Urinary bladder (tissue), 4 donors: ENCODE measurements around the gene TCP11L2. TPM values are rescaled to one million over a fixed set of nuclear protein-coding genes. Genes with fewer than 3 reads are reported as not detected.
A peak's percentile ranks its signal among the peaks of the same experiment; 100 is the strongest.
"Not testable (repeated sequence)": the region's sequence is repeated elsewhere in the genome, so short reads cannot be mapped to it uniquely, and the experiment has no call there.

Experiments
- DNase-seq: peaks from one replicate; pipeline ENCODE4 v3.0.0-alpha.2; 2015; ENCODE audit errors: extremely low spot score
- H3K27ac ChIP-seq: one replicate; pipeline ENCODE4 v1.5.1; 2013; ENCODE audit warnings: low read depth, mild to moderate bottlenecking, moderate library complexity
- H3K36me3 ChIP-seq: one replicate; pipeline ENCODE4 v1.6.1; 2013; ENCODE audit warnings: mild to moderate bottlenecking, moderate library complexity; ENCODE audit not compliant: insufficient read depth
- H3K4me1 ChIP-seq: one replicate; pipeline ENCODE4 v1.6.1; 2013; ENCODE audit warnings: mild to moderate bottlenecking, moderate library complexity; ENCODE audit not compliant: insufficient read depth
- H3K4me3 ChIP-seq: one replicate; pipeline ENCODE4 v1.5.1; 2013; ENCODE audit warnings: low read depth, low read length
- WGBS: extraction: QIAGEN DNeasy Blood & Tissue Kit; methylation state at CpG from one replicate; pipeline ENCODE4 v1.1.7; 2013; 5-methylcytosine and 5-hydroxymethylcytosine counted together
- polyA plus RNA-seq: library from polyadenylated mRNA; stranded (reverse); fragments of 200-250 nt; gene quantifications from one replicate; pipeline ENCODE4 v1.2.3, GENCODE V29; 2013
- total RNA-seq: library from RNA; depleted of rRNA; stranded (reverse); fragments of >200 nt; gene quantifications from one replicate; pipeline ENCODE4 v1.2.3, GENCODE V29; 2014
- donor health status: healthy with polysubstance abuse.
- donor health status: healthy.

TCP11L2 gene
- total and polyA plus RNA-seq, 2 donors: 10.2 to 66.8 TPM

DNA sequence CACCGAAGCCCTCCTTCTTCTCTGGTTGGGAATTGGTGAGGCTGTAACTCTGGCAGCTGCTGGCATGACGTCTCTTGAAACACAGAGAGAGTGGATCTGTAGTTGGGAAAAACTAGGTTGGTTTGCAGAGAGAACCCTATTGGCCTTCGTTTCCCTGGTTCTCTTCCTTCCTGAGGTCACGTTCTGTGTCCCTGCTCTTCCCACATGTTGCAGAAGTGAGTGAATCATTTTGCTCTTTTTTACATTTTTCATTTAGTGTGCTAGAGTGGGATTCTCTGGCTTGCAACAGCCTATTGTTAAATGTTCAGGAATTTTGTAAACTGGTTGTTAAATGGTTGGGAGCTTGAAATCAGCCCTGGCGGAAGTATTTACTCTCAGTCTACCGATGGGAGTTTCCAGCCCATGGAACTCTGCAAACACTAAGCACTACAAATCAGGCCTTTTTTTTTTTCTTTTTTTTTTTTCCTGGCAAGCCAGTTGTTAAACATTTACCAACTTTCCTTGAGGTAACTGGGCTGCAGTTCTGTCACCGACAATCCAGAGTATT lies 27.9 kb upstream of the TCP11L2 start:
- peak; percentile 21 for DNase-seq
- Histone ChIP-seq H3K4me3 (no peak overlapping the region), H3K4me1 (no peaks in the 10 kb centered on the region), H3K27ac (no peak overlapping the region), H3K36me3 (no peaks in the 10 kb centered on the region)
- WGBS: 77% methylated on average over 7 of the region's 7 CpGs

DNA sequence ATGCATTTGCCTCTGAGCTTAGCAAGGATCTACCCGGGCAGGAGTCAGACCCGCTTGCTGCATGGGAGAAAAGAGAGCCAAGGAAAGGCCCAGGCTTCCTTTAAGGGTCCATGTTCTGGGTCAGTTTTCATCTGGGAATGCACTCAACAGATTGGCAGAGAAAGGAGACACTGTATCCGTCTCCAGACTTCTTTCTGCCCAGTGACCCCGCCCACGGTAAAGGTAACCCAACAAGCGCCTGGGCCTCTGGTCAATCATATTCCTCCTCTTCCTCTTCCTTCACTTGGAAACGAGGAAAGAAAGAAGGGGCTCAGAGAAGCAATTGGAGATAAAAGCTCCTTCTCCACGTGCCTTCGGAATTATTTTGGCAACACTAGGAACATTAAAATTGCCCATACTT lies 27.1 kb upstream of the TCP11L2 start:
- 86% methylated on average over 9 of the region's 9 CpGs for WGBS
- Histone ChIP-seq H3K4me1 (no peaks in the 10 kb centered on the region), H3K27ac (no peak overlapping the region), H3K4me3 (no peak overlapping the region), H3K36me3 (no peaks in the 10 kb centered on the region)
- DNase-seq: no peak

DNA sequence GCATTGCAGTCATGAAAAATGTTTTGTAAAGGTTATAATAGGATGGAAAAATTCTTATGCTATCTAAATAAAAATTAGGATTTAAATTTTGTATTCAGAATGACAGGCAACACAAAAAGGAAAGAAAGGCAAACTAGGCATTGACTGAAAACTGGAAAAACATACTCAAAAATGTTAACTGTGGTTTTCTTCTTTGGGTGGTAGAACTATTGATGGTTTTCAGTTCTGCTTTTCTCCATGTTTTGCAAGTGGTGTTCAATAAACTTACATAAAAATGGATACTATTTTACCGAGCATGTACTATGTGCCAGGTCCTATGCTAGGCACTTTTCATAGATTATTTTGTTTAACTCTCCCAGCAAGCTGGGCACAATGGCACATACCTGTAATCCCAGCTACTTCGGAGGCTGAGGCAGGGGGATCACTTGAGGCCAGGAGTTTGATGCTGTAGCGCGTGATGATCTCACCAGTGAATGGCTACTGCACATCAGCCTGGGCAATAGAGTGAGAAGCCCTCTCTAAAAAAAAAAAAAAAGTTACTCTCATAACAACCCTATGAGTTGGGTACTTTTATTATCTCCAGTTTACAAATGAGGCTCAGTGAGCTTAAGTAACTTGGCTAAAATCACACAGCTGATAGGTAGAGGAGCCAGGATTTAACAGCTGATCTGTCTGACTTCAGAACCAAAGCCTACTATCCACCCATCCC lies 26.3 kb upstream of the TCP11L2 start:
- DNase-seq: no peak
- WGBS: 96% methylated on average over 4 of the region's 4 CpGs
- Histone ChIP-seq H3K4me3 (no peak overlapping the region), H3K36me3 (no peaks in the 10 kb centered on the region), H3K27ac (no peak overlapping the region), H3K4me1 (no peaks in the 10 kb centered on the region)

DNA sequence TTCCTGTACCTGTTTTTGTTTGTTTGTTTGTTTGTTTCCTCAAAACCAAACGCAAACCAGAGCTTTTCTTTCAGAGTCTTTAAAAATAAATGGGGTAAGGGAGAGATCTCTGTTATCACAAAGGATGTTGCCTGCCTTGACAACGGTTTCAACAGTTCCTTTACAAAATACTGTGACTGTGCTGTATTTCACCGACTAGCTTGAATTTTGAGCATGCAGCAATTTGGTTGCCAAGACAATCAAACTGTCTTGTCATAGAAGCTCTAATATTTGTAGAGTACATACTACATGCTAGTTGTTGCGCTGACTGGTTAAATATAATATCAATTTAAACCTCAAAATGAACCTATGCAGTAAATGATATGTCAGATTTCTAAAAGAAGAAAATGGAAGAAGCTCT lies 22.4 kb upstream of the TCP11L2 start:
- Histone ChIP-seq H3K36me3 (no peaks in the 10 kb centered on the region), H3K4me1 (no peaks in the 10 kb centered on the region), H3K27ac (no peak overlapping the region), H3K4me3 (no peak overlapping the region)
- WGBS: 67% methylated on average over 4 of the region's 4 CpGs
- DNase-seq: no peak

DNA sequence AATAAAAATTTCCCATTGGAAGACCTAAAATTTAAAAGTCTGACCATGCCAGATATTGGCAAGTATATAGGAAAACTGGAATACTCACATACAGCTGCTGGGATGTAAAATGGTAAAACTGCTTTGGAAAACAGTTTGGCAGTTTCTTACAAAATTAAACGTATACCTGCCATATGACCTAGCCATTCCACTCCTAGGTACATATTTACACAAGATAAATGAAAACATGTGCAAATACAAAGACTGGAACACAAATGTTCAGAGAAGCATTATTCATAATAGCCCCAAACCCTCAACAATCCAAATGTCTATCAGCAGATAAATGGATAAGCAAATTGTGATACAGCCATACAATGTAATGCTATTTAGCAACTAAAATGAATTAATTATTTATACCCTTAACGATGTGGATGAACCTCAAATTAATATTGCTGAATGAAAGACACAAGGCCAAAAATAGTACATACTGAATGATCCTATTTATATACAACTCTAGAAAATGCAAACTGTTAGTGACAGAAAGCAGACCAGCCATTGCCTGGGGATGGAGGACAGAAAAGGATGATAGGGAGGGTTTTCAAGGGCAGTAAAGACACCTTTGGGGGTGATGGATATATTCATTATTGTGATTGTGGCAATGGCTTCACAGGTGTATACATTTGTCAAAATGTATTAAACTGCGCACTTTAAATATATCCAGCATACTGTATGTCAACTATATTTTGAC lies 21.3 kb upstream of the TCP11L2 start:
- no peaks in the 10 kb centered on the region for H3K4me1 ChIP-seq
- no peak overlapping the region for H3K4me3 ChIP-seq
- H3K27ac ChIP-seq: no peak overlapping the region
- DNase-seq: no peak
- no peaks in the 10 kb centered on the region for H3K36me3 ChIP-seq
- 64% methylated on average over 3 of the region's 3 CpGs for WGBS

DNA sequence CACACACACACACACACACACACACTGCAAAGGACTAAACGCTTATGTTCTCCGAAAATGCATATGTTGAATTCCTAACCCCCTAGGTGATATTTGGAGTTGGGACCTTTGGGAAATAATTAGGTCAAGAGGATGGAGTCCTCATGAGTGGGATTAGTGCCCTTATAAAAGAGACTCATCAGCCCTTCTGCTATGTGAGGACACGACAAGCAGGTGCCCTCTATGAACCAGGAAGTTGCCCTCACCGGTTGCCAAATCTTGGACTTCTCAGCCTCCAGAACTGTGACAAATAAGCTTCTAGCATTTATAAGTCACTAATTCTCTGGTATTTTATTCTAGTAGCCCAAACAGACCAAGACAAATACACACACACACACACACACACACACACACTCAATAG lies 20.7 kb upstream of the TCP11L2 start:
- WGBS: 87% methylated on average over 4 of the region's 4 CpGs
- DNase-seq: no peak
- no peak overlapping the region for H3K27ac ChIP-seq
- no peaks in the 10 kb centered on the region for H3K36me3 ChIP-seq
- no peaks in the 10 kb centered on the region for H3K4me1 ChIP-seq
- H3K4me3 ChIP-seq: no peak overlapping the region

DNA sequence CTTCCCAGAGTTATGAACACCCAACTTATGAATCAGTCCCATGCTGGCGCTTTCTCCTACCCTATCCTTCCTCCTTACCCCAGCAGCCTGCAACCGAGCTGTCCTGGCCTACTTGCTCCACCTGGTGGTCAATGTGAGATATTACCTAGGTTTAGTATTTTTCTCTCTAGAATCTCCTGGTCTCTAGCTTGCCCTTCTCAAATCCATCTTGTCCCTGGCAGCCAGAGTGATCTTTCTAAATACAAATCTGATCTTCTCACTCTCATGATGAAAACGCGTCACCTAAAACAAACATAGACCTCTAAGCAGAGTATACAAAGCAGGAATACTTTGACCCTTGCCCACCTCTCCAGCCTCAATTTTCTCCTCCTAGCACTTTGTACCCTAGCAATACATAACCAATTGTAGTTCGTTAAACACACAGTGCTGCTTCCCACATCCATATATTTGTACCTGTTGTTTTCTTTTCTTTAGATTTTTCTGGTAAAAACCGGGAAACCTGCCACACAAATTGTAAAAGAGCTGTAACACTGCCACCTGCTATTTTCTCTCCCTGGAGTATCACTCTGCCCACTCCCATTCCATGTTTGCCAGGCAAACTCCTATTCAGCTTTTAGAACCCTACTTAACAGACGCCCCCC lies 20.0 kb upstream of the TCP11L2 start:
- Histone ChIP-seq H3K4me3 (no peak overlapping the region), H3K36me3 (no peaks in the 10 kb centered on the region), H3K4me1 (no peaks in the 10 kb centered on the region), H3K27ac (no peak overlapping the region)
- DNase-seq: no peak
- 50% methylated on average over 7 of the region's 7 CpGs for WGBS

DNA sequence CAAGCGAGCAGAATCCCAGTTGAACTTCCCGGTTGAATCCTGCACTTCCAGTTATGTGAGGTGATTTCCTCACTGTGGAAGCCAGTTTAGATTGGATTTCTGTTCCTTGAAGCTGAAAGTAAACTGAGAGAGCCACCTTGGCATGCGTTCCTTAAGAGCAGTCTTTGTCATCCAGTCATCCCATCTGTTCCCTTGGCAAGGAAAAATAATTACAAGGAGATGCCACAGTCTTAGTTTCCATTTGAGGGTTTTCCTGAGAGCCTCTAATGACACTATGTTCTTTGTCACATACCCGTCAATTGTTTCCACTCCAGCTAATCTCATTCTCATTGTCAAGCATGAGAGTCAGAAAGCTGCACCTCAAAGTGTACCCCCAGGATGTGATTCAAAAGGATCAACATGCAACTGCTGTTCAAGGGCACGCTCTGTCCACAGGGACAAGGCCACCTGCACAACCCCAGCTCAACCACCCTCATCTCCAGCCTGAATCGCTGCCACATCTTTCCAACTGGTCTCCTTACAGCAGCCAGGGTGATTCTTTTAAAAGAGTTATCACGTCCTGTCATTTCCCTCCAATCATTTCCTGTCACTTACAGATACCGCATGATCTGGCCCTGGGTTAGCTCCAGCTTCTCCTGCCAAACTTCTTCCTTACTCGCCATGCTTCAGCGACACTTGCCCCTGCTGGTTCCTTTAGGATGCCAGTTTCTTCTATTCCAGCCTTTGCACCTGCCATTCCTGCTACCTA lies 18.0 kb upstream of the TCP11L2 start:
- Histone ChIP-seq H3K4me1 (no peaks in the 10 kb centered on the region), H3K27ac (no peak overlapping the region), H3K4me3 (no peak overlapping the region), H3K36me3 (no peaks in the 10 kb centered on the region)
- WGBS: 61% methylated on average over 10 of the region's 10 CpGs
- no peak for DNase-seq

DNA sequence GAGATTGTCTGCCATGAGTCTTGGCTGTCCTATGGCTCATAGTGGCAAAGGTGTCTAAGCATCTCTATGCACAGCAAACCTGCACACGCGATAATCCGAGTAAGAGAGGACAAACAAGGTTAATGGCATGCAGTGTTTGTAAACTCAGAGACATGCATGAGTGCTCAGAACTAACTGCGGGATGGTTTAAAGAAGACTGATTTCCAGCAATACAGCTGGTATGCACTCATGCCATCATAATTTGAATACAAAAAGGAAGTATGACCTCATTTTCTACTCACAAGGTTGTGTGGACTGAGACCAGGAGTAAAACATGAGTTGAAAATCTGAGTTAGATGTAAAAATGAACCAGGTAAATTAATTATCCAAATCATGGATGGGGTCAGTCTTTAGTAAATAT lies 16.6 kb upstream of the TCP11L2 start:
- Histone ChIP-seq H3K4me3 (no peak overlapping the region), H3K27ac (no peak overlapping the region), H3K4me1 (no peaks in the 10 kb centered on the region), H3K36me3 (no peaks in the 10 kb centered on the region)
- DNase-seq: no peak
- WGBS: 75% methylated on average over 4 of the region's 4 CpGs

DNA sequence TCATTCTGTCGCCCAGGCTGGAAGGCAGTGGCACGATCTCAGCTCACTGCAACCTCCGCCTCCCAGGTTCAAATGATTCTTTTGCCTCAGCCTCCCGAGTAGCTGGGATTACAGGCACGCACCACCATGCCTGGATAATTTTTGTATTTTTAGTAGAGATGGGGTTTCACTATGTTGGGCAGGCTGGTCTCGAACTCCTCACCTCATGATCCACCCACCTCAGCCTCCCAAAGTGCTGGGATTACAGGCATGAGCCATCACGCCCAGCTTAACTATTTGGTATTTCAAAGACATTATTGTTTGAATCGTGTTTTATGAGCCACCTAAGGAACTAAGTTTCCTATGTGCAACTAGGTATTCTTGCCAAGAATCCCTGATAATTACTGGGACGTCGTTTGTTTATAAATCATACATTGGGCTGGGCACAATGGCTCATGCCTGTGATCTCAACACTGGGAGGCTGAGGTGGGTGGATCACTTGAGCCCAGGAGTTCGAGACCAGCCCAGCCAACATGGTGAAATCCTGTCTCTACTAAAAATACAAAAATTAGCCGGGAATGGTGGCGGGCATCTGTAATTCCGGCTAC lies 15.9 kb upstream of the TCP11L2 start:
- not testable (repeated sequence) for DNase-seq, H3K4me1 ChIP-seq, H3K27ac ChIP-seq, H3K36me3 ChIP-seq, H3K4me3 ChIP-seq
- 78% methylated on average over 14 of the region's 14 CpGs for WGBS

DNA sequence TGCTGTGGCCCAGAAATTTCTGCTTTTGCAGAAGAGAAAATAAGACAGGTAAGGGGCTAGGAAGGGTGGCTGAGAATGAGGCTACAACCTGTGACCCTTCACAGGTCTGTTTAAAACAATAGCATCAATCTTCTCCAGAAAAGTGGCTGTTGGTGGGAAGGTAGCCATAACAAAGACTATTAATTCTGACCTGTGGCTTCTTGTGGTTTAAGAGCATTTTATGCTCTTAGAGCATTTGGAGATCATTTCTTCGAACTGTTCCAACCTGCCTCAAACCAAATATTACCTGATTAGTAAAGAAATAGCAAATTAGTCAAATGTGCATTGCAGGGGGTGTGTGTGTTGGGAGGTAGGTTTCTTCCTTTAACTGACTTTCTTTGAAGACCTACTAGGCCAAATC lies 15.2 kb upstream of the TCP11L2 start:
- no peak overlapping the region for H3K27ac ChIP-seq
- 81% methylated on average over 1 of the region's 1 CpG for WGBS
- H3K4me1 ChIP-seq: no peaks in the 10 kb centered on the region
- no peak for DNase-seq
- H3K36me3 ChIP-seq: no peaks in the 10 kb centered on the region
- no peak overlapping the region for H3K4me3 ChIP-seq

DNA sequence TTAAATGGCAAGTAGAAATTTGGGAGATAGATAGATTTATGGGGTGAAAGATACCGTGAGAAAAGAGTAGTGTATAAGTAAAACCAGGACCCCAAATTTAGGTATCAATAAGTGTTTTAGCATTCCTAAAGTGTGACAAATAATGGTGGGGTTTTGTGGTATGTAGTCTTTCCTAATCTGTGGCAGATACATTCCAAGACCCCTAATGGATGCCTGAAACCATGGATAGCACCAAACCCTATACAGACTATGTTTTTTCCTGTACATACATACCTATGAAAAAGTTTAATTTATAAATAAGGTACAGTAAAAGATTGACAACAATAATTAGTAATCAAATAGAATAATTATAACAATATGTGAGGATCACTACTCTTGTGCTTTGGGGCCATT lies 14.4 kb upstream of the TCP11L2 start:
- no peak overlapping the region for H3K27ac ChIP-seq
- DNase-seq: no peak
- H3K4me3 ChIP-seq: no peak overlapping the region
- WGBS: 85% methylated on average over 1 of the region's 1 CpG
- H3K4me1 ChIP-seq: no peaks in the 10 kb centered on the region
- no peaks in the 10 kb centered on the region for H3K36me3 ChIP-seq

DNA sequence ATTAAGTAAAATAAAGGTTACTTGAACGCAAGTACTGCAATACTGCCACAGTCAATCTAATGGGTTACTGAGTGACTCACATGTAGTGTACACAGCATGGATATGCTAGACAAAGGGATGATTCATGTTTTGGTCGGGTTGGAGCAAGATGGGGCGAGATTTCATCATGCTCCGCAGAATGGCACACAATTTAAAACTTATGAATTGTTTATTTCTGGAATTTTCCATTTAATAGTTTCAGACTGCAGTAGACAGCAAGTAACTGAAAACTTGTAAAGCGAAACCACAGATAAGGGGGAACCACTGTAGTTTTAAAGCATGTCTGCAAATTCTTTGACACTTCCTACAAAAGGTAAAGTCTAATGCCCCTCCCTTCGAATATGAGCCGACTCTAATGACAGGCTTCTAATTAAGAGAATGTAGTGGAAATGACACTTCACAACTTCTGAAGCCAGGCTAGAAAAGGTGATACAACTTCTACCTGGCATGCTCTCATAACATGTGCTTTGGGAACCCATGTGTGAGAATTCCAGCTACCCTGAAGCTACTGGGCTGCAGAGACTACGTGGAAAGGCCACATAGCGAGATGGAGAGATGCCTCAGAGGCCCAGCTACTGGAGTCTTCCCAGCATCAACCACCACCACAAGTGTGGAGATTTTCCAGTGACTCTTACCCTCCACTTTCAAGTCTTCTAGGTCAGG lies 13.9 kb upstream of the TCP11L2 start:
- Histone ChIP-seq H3K4me1 (no peaks in the 10 kb centered on the region), H3K36me3 (no peaks in the 10 kb centered on the region), H3K27ac (no peak overlapping the region), H3K4me3 (no peak overlapping the region)
- WGBS: 70% methylated on average over 9 of the region's 9 CpGs
- no peak for DNase-seq
